Pericardium fibroblast (primary cell): ENCODE results near the gene CLCN4. TPM values are rescaled to one million over a fixed set of nuclear protein-coding genes. Genes with fewer than 3 reads are reported as not detected.

Source experiments
- total RNA-seq: library from RNA; depleted of rRNA; stranded (reverse); fragments of >200 nt; gene quantifications from 2 replicates; pipeline ENCODE4 v1.2.3, GENCODE V29; 2015

Gene CLCN4
- total RNA-seq: 9.9 and 13.2 TPM in 2 replicates

GRCh38 chrX:10156199-10157031, at the start of gene CLCN4:
Gene CLCN4, plus strand, starts transcription at chrX:10156975. Its CDS starts 28,058 bp downstream, at chrX:10185033.

Other genes starting within 250 kb of the CLCN4 start
- not detected in 2 replicates for gene CLDN34, start 189.6 kb upstream of the CLCN4 start, total RNA-seq